IMR-90 (cell line): Measurements from ENCODE around the gene STRA6.

Experiments
- CTCF ChIP-seq: conservative IDR thresholded peaks from 2 replicates; pipeline ENCODE4 v1.5.1; 2012; ENCODE audit warnings: mild to moderate bottlenecking, low read depth, low read length, improper control_type of control experiment
- POLR2A ChIP-seq: IDR thresholded peaks from 2 replicates; pipeline ENCODE4 v1.6.1; 2012; ENCODE audit warnings: mild to moderate bottlenecking, low read depth, low read length
- RFX5 ChIP-seq: IDR thresholded peaks from 2 replicates; pipeline ENCODE4 v1.8.0; 2012; ENCODE audit warnings: low read depth, mild to moderate bottlenecking, low read length, moderate library complexity

GRCh38 chr15:74136814-74137536 is 65.6 kb downstream of the STRA6 start:
- TF ChIP-seq CTCF (no peak), RFX5 (no peak), POLR2A (no peak)
